ENCODE data around the gene DUOX1. TPM values are rescaled to one million over a fixed set of nuclear protein-coding genes. Genes with fewer than 3 reads are reported as not detected.

The DUOX1 gene
- total and polyA plus RNA-seq, 2 of the 13 experiments (the other 11 are each of a cell fraction or from before 2014, with no cell fraction given) = 0.03 TPM; not detected in 1

- TF ChIP-seq REST (IDR thresholded peaks at IDR 0.05; ENCODE audit: borderline replicate concordance in 1 of 2, low read depth in 1 of 2, low read length in 2 of 2) (0 out of 4 replicates have a peak, but pooled peaks of 1 of the 2 experiments have one; percentile 1), RERE (CRISPR knock-in tag; IDR thresholded peaks at IDR 0.05; ENCODE audit: low read depth) (peak; percentile 60; the same call in 1 of the 2 replicates), BHLHE40 (IDR thresholded peaks at IDR 0.05; ENCODE audit: low read length) (no peak), MLXIP (CRISPR knock-in tag; IDR thresholded peaks at IDR 0.05; ENCODE audit: borderline replicate concordance) (no peak), ZNF564 (CRISPR knock-in tag; IDR thresholded peaks at IDR 0.05) (peak; percentile 70), ZNF773 (CRISPR knock-in tag; IDR thresholded peaks at IDR 0.05; ENCODE audit: borderline replicate concordance) (peak; percentile 81; the same call in 1 of the 2 replicates), YEATS2 (CRISPR knock-in tag; IDR thresholded peaks at IDR 0.05; ENCODE audit: borderline replicate concordance) (0 out of 2 replicates have a peak, but pooled peaks have one; percentile 41), SCMH1 (CRISPR knock-in tag; IDR thresholded peaks at IDR 0.05; ENCODE audit: borderline replicate concordance) (no peak), KDM3A (CRISPR knock-in tag; IDR thresholded peaks at IDR 0.05; ENCODE audit: low read depth) (no peak), ZNF510 (CRISPR knock-in tag; IDR thresholded peaks at IDR 0.05; ENCODE audit: low read depth) (no peak; the same call in 1 of the 2 replicates), YY1 (IDR thresholded peaks at IDR 0.05; ENCODE audit: insufficient read depth, insufficient replicate concordance, low read depth, low read length) (peak; percentile 65), THAP11 (CRISPR knock-in tag; IDR thresholded peaks at IDR 0.05) (peak; percentile 73), ZNF326 (CRISPR knock-in tag; IDR thresholded peaks at IDR 0.05; ENCODE audit: borderline replicate concordance) (no peak), SPEN (CRISPR knock-in tag; IDR thresholded peaks at IDR 0.05; ENCODE audit: low read depth) (peak; percentile 55; the same call in 1 of the 2 replicates), NFIB (CRISPR knock-in tag; IDR thresholded peaks at IDR 0.05; ENCODE audit: borderline replicate concordance) (no peak), ERF (CRISPR knock-in tag; IDR thresholded peaks at IDR 0.05) (no peak; the same call in 1 of the 2 replicates)
Observed at GRCh38 chr15:45200001-45200798, 70.4 kb downstream of the DUOX1 start (continued).
